ENCODE measurements around the gene PCCB. TPM values are rescaled to one million over a fixed set of nuclear protein-coding genes. Genes with fewer than 3 reads are reported as not detected.
A peak's percentile ranks its signal among the peaks of the same experiment; 100 is the strongest.
"Not testable (repeated sequence)": the region's sequence is repeated elsewhere in the genome, so short reads cannot be mapped to it uniquely, and the experiment has no call there.

PCCB gene
- total RNA-seq, 1 experiment from 2014 or later, result 46.8 TPM

DNA sequence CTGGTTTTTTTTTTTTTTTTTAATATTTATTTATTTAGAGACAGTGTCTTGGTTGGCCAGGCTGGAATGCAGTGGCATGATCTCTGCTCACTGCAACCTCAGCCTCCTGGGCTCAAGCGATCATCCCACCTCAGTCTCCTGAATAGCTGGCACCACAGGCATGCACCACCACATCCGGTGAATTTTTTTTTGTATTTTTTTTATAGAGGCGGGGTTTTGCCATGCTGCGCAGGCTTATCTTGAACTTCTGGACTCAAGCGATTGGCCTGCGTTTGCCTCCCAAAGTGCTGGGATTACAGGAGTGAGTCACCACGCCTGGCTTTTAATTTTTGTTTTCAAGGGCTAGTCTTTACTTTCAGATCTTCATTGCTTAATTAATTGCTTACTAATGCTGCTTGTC lies 13.1 kb downstream of the PCCB start:
- no peak for DNase-seq
- no peak overlapping the region for H3K4me2 ChIP-seq
- no peaks in the 10 kb centered on the region for H3K79me2 ChIP-seq (ENCODE audit: low read depth)
- H2AFZ ChIP-seq, result no peak overlapping the region
- no peaks in the 10 kb centered on the region for H4K20me1 ChIP-seq (ENCODE audit: insufficient read depth)
- no peaks in the 10 kb centered on the region for H3K27me3 ChIP-seq (ENCODE audit: insufficient read depth, low read depth)
- TF ChIP-seq, protein P1, sequence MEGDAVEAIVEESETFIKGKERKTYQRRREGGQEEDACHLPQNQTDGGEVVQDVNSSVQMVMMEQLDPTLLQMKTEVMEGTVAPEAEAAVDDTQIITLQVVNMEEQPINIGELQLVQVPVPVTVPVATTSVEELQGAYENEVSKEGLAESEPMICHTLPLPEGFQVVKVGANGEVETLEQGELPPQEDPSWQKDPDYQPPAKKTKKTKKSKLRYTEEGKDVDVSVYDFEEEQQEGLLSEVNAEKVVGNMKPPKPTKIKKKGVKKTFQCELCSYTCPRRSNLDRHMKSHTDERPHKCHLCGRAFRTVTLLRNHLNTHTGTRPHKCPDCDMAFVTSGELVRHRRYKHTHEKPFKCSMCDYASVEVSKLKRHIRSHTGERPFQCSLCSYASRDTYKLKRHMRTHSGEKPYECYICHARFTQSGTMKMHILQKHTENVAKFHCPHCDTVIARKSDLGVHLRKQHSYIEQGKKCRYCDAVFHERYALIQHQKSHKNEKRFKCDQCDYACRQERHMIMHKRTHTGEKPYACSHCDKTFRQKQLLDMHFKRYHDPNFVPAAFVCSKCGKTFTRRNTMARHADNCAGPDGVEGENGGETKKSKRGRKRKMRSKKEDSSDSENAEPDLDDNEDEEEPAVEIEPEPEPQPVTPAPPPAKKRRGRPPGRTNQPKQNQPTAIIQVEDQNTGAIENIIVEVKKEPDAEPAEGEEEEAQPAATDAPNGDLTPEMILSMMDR (conservative IDR thresholded peaks at IDR 0.05), result no peak
- TF ChIP-seq EZH2 (IDR thresholded peaks at IDR 0.05; ENCODE audit: low read depth), result no peak
- H3K9me3 ChIP-seq (ENCODE audit: insufficient read depth, low read depth), result no peaks in the 10 kb centered on the region
- no TSS peak for BruUV-seq (replicated peaks)
- H3K27ac ChIP-seq, result no peak overlapping the region
- intact Hi-C loops (cut with micrococcal nuclease; ENCODE audit: unreplicated experiment), result no loop called here
- no peak overlapping the region for H3K4me3 ChIP-seq
- ChIA-PET POLR2A (ENCODE audit: unreplicated experiment) (no interaction called here), CTCF (no interaction called here)
- no peaks in the 10 kb centered on the region for H3K9me2 ChIP-seq (ENCODE audit: insufficient read depth)
- no peaks in the 10 kb centered on the region for H3K36me3 ChIP-seq (ENCODE audit: low read depth)
- H3K4me1 ChIP-seq (replicated peaks; ENCODE audit: insufficient read depth), result no peaks in the 10 kb centered on the region
- H3F3A ChIP-seq (ENCODE audit: insufficient read depth, low read depth), result 0 out of 2 replicates have a peak, but pooled peaks cover 3% of the 10 kb centered on the region

DNA sequence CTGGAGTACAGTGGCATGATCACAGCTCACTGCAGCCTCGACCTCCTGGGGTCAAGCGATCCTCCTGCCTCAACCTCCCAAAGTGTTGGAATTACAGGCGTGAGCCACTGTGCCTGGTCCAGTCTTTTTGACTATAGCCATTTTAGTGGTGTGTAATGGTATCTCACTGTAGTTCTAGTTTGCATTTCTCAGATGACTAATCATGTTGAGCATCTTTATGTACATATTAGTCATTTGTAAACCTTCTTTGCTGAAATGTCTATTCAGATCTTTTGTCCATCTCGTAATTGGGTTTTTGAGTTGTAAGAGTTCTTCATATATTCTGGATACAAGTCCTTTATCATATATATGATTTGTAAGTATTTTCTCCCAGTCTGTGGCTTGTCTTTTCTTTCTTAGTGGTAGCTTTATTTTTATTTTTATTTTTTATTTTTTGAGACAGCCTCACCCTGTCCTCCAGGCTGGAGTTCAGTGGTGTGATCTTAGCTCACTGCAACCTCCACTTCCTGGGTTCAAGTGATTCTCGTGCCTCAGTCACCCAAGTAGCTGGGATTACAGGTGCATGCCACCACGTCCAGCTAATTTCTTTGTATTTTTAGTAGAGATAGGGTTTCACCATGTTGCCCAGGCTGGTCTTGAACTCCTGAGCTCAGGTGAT lies 16.5 kb downstream of the PCCB start:
- intact Hi-C loops (cut with micrococcal nuclease; ENCODE audit: unreplicated experiment); H3K27ac ChIP-seq; H4K20me1 ChIP-seq (ENCODE audit: insufficient read depth); H3F3A ChIP-seq (ENCODE audit: insufficient read depth, low read depth); H3K36me3 ChIP-seq (ENCODE audit: low read depth); H3K79me2 ChIP-seq (ENCODE audit: low read depth); H2AFZ ChIP-seq; H3K4me2 ChIP-seq; CTCF ChIA-PET; H3K27me3 ChIP-seq (ENCODE audit: insufficient read depth, low read depth); H3K4me1 ChIP-seq (replicated peaks; ENCODE audit: insufficient read depth); H3K4me3 ChIP-seq; H3K9me3 ChIP-seq (ENCODE audit: insufficient read depth, low read depth); H3K9me2 ChIP-seq (ENCODE audit: insufficient read depth); POLR2A ChIA-PET (ENCODE audit: unreplicated experiment); BruUV-seq (replicated peaks): not testable (repeated sequence)
- DNase-seq, result peak in 1 of 2 experiments; percentile 66

DNA sequence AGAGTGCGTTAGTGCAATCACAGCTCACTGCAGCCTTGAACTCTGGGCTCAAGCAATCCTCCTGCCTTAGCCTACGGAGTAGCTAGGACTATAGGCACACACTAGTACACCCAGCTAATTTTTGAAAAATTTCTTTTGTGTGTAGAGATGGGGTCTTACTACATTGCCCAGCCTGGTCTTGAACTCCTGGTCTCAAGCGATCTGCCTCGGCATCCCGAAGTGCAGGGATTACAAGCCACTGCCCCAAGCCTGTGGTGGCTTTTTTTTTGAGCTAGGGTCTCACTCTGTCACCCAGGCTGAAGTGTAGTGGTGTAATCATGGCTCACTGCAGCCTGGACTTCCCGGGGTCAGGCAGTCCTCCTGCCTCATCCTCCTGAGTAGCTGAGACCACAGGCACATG lies 17.1 kb downstream of the PCCB start:
- TF ChIP-seq, protein P1 (conservative IDR thresholded peaks at IDR 0.05), result no peak
- no peak for TF ChIP-seq EZH2 (IDR thresholded peaks at IDR 0.05; ENCODE audit: low read depth)
- H3K4me3 ChIP-seq, result no peak overlapping the region
- no peak overlapping the region for H3K27ac ChIP-seq
- no peaks in the 10 kb centered on the region for H3K9me2 ChIP-seq (ENCODE audit: insufficient read depth)
- POLR2A ChIA-PET (ENCODE audit: unreplicated experiment), result no interaction called here
- no peaks in the 10 kb centered on the region for H4K20me1 ChIP-seq (ENCODE audit: insufficient read depth)
- H3K36me3 ChIP-seq (ENCODE audit: low read depth), result 0 out of 2 replicates have a peak, but pooled peaks cover 3% of the 10 kb centered on the region
- H3K79me2 ChIP-seq (ENCODE audit: low read depth), result no peaks in the 10 kb centered on the region
- H2AFZ ChIP-seq, result no peak overlapping the region
- no peak for DNase-seq
- no peaks in the 10 kb centered on the region for H3K27me3 ChIP-seq (ENCODE audit: insufficient read depth, low read depth)
- H3K4me2 ChIP-seq, result no peak overlapping the region
- H3K4me1 ChIP-seq (replicated peaks; ENCODE audit: insufficient read depth), result no peaks in the 10 kb centered on the region
- CTCF ChIA-PET, result no interaction called here
- no TSS peak for BruUV-seq (replicated peaks)
- H3K9me3 ChIP-seq (ENCODE audit: insufficient read depth, low read depth), result no peaks in the 10 kb centered on the region
- 0 out of 2 replicates have a peak, but pooled peaks cover 3% of the 10 kb centered on the region for H3F3A ChIP-seq (ENCODE audit: insufficient read depth, low read depth)
- intact Hi-C loops (cut with micrococcal nuclease; ENCODE audit: unreplicated experiment), result no loop called here

DNA sequence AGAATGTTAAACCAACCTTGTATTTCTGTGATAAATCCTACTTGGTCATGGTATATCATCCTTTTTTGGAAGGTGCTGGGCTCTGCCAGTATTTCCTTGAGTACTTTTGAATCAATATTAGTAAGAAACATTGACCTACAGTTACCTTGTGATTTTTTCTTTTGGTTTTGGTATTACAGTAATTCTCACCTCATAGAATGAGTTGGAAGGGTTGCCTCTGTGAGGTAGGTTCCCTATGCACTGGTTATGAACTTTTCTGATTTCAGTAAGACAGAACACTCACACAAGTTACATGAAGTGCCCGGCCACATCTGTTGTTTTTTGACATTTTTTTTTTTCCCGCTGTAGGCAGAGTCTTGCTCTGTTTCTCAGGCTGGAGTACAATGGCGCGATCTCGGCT lies 20.0 kb downstream of the PCCB start:
- no peak for DNase-seq
- H3K27me3 ChIP-seq (ENCODE audit: insufficient read depth, low read depth), result no peaks in the 10 kb centered on the region
- intact Hi-C loops (cut with micrococcal nuclease; ENCODE audit: unreplicated experiment), result no loop called here
- H3F3A ChIP-seq (ENCODE audit: insufficient read depth, low read depth), result 0 out of 2 replicates have a peak, but pooled peaks cover 3% of the 10 kb centered on the region
- H3K36me3 ChIP-seq (ENCODE audit: low read depth), result 0 out of 2 replicates have a peak, but pooled peaks cover 3% of the 10 kb centered on the region
- H3K79me2 ChIP-seq (ENCODE audit: low read depth), result 0 out of 2 replicates have a peak, but pooled peaks cover 3% of the 10 kb centered on the region
- BruUV-seq (replicated peaks), result no TSS peak
- ChIA-PET CTCF (no interaction called here), POLR2A (ENCODE audit: unreplicated experiment) (no interaction called here)
- no peak overlapping the region for H3K27ac ChIP-seq
- no peak overlapping the region for H2AFZ ChIP-seq
- no peaks in the 10 kb centered on the region for H4K20me1 ChIP-seq (ENCODE audit: insufficient read depth)
- no peaks in the 10 kb centered on the region for H3K9me2 ChIP-seq (ENCODE audit: insufficient read depth)
- H3K4me2 ChIP-seq, result no peak overlapping the region
- H3K4me3 ChIP-seq, result no peak overlapping the region
- no peaks in the 10 kb centered on the region for H3K9me3 ChIP-seq (ENCODE audit: insufficient read depth, low read depth)
- TF ChIP-seq, protein P1 (conservative IDR thresholded peaks at IDR 0.05), result no peak
- TF ChIP-seq EZH2 (IDR thresholded peaks at IDR 0.05; ENCODE audit: low read depth), result no peak
- no peaks in the 10 kb centered on the region for H3K4me1 ChIP-seq (replicated peaks; ENCODE audit: insufficient read depth)

DNA sequence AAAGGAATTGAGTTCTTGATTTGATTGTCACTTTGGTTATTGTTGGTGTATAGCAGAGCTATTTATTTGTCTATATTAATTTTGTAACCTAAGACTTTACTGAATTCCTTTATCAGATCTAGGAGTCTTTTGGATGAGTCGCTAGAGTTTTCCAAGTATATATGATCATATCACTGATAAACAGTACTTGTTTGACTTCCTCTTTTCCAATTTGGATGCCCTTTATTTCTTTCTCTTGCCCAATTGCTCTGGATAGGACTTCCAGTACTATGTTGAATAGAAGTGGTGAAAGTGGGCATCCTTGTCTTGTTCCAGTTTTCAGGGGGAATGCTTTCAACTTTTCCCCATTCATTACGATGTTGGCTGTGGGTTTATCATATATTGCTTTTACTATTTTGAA lies 21.5 kb downstream of the PCCB start:
- H3K36me3 ChIP-seq (ENCODE audit: low read depth), result not testable (repeated sequence)

More for the DNA sequence above, 21.5 kb downstream of the PCCB start:
- H3K79me2 ChIP-seq (ENCODE audit: low read depth); H3K9me3 ChIP-seq (ENCODE audit: insufficient read depth, low read depth); DNase-seq; H2AFZ ChIP-seq; H4K20me1 ChIP-seq (ENCODE audit: insufficient read depth); H3F3A ChIP-seq (ENCODE audit: insufficient read depth, low read depth); H3K4me2 ChIP-seq; intact Hi-C loops (cut with micrococcal nuclease; ENCODE audit: unreplicated experiment); H3K27ac ChIP-seq; H3K27me3 ChIP-seq (ENCODE audit: insufficient read depth, low read depth); H3K4me1 ChIP-seq (replicated peaks; ENCODE audit: insufficient read depth); POLR2A ChIA-PET (ENCODE audit: unreplicated experiment); BruUV-seq (replicated peaks); H3K9me2 ChIP-seq (ENCODE audit: insufficient read depth); H3K4me3 ChIP-seq: not testable (repeated sequence)
- CTCF ChIA-PET, result interaction anchor here (0.6 kb wide), 1 partner anchor 345 kb away, joined by 4 read pairs; no protein-coding TSS in a partner anchor

All from PC-9 (cell line).